Brain pericyte (primary cell): ENCODE results near the gene SLC1A3.
A peak's percentile ranks its signal among the peaks of the same experiment; 100 is the strongest.
"Not testable (repeated sequence)": the region's sequence is repeated elsewhere in the genome, so short reads cannot be mapped to it uniquely, and the experiment has no call there.

Source experiments
- DNase-seq: peaks from one replicate; pipeline ENCODE4 v3.0.0-alpha.2; 2012; ENCODE audit warnings: low read depth, low spot score

The SLC1A3 gene

GRCh38 chr5:36606428-36607113 lies at the start of gene SLC1A3:
TSS of gene SLC1A3 (plus strand) at chr5:36606606. CDS start at chr5:36608424, 1,818 bp downstream.
- DNase-seq: no peak

- no peak for DNase-seq
These were observed 47.8 kb upstream of the SLC1A3 start for GRCh38 chr5:36558641-36559040.

- DNase-seq: no peak
These were observed 44.8 kb upstream of the SLC1A3 start for GRCh38 chr5:36561601-36562000.

GRCh38 chr5:36569491-36569890 lies 36.9 kb upstream of the SLC1A3 start:
- DNase-seq: peak; percentile 40

- peak; percentile 65 for DNase-seq
These were observed 35.9 kb upstream of the SLC1A3 start for GRCh38 chr5:36570301-36571095.

GRCh38 chr5:36571401-36572042 lies 34.9 kb upstream of the SLC1A3 start:
- DNase-seq: no peak

GRCh38 chr5:36573438-36573837 lies 33.0 kb upstream of the SLC1A3 start:
- DNase-seq: peak; percentile 73

GRCh38 chr5:36575361-36575781 lies 31.0 kb upstream of the SLC1A3 start:
- DNase-seq: peak; percentile 43

GRCh38 chr5:36576721-36577120 lies 29.7 kb upstream of the SLC1A3 start:
- DNase-seq: no peak

GRCh38 chr5:36579858-36580257 lies 26.5 kb upstream of the SLC1A3 start:
- not testable (repeated sequence) for DNase-seq

GRCh38 chr5:36581070-36581469 lies 25.3 kb upstream of the SLC1A3 start:
- DNase-seq: no peak

- DNase-seq: no peak
These were observed 22.2 kb upstream of the SLC1A3 start for GRCh38 chr5:36584009-36584875.

- no peak for DNase-seq
These were observed 20.7 kb upstream of the SLC1A3 start for GRCh38 chr5:36585701-36586100.

- DNase-seq: no peak
These were observed 19.1 kb upstream of the SLC1A3 start for GRCh38 chr5:36587354-36587753.

GRCh38 chr5:36589735-36590134 lies 16.7 kb upstream of the SLC1A3 start:
- not testable (repeated sequence) for DNase-seq

- DNase-seq: peak; percentile 97
These were observed 15.7 kb upstream of the SLC1A3 start for GRCh38 chr5:36590513-36591286.

GRCh38 chr5:36593867-36594266 lies 12.5 kb upstream of the SLC1A3 start:
- DNase-seq: no peak

- no peak for DNase-seq
These were observed 10.2 kb upstream of the SLC1A3 start for GRCh38 chr5:36596247-36596646.

GRCh38 chr5:36596756-36597155 lies 9.7 kb upstream of the SLC1A3 start:
- no peak for DNase-seq

GRCh38 chr5:36598045-36598444 lies 8.4 kb upstream of the SLC1A3 start:
- DNase-seq: no peak
